Measurements from ENCODE around the gene CSNK2A1.
A peak's percentile ranks its signal among the peaks of the same experiment; 100 is the strongest.

Gene CSNK2A1

GRCh38 chr20:445514-446336 lies 97.9 kb downstream of the CSNK2A1 start:
- no peak for DNase-seq

GRCh38 chr20:444862-445426 lies 98.6 kb downstream of the CSNK2A1 start:
- peak; percentile 32 for DNase-seq

GRCh38 chr20:444117-444516 lies 99.5 kb downstream of the CSNK2A1 start:
- DNase-seq = no peak

GRCh38 chr20:443223-443775 lies 100.3 kb downstream of the CSNK2A1 start:
- no peak for DNase-seq

- no peak for DNase-seq
Observed at GRCh38 chr20:440636-441035, 103.0 kb downstream of the CSNK2A1 start.

- no peak for DNase-seq
Observed at GRCh38 chr20:440148-440547, 103.4 kb downstream of the CSNK2A1 start.

- DNase-seq = no peak
Observed at GRCh38 chr20:438571-439469, 104.8 kb downstream of the CSNK2A1 start.

- no peak for DNase-seq
Observed at GRCh38 chr20:437787-438486, 105.7 kb downstream of the CSNK2A1 start.

GRCh38 chr20:436476-436875 lies 107.1 kb downstream of the CSNK2A1 start:
- DNase-seq = no peak

- no peak for DNase-seq
Observed at GRCh38 chr20:435558-435957, 108.0 kb downstream of the CSNK2A1 start.

GRCh38 chr20:434661-435419 lies 108.8 kb downstream of the CSNK2A1 start:
- DNase-seq = no peak

GRCh38 chr20:434221-434620 lies 109.4 kb downstream of the CSNK2A1 start:
- no peak for DNase-seq

- DNase-seq = no peak
Observed at GRCh38 chr20:433300-433975, 110.2 kb downstream of the CSNK2A1 start.

- no peak for DNase-seq
Observed at GRCh38 chr20:432677-433299, 110.8 kb downstream of the CSNK2A1 start.

- DNase-seq = no peak
Observed at GRCh38 chr20:432208-432607, 111.4 kb downstream of the CSNK2A1 start.

- DNase-seq = peak; percentile 84
Observed at GRCh38 chr20:431012-431904, 112.3 kb downstream of the CSNK2A1 start.

- DNase-seq = no peak
Observed at GRCh38 chr20:430091-430999, 113.2 kb downstream of the CSNK2A1 start.

- DNase-seq = no peak
Observed at GRCh38 chr20:428658-429200, 114.9 kb downstream of the CSNK2A1 start.
